Glutamatergic neuron (in vitro differentiated cells): ENCODE results near the gene DCTN3. TPM values are rescaled to one million over a fixed set of nuclear protein-coding genes. Genes with fewer than 3 reads are reported as not detected.
A peak's percentile ranks its signal among the peaks of the same experiment; 100 is the strongest.

Experiments used
- DNase-seq: peaks from one replicate; pipeline ENCODE4 v3.0.0; 2022
- H3K27ac Mint-ChIP-seq: one replicate; pipeline ENCODE4 v1.8.0; 2020; ENCODE audit warnings: mild to moderate bottlenecking, mixed read lengths, inconsistent platforms; ENCODE audit not compliant: unreplicated experiment
- H3K27me3 Mint-ChIP-seq: one replicate; pipeline ENCODE4 v1.8.0; 2020; ENCODE audit warnings: mild to moderate bottlenecking, moderate library complexity, mixed read lengths, inconsistent platforms; ENCODE audit not compliant: unreplicated experiment
- H3K36me3 Mint-ChIP-seq: one replicate; pipeline ENCODE4 v1.8.0; 2020; ENCODE audit warnings: mild to moderate bottlenecking, mixed read lengths, inconsistent platforms; ENCODE audit not compliant: unreplicated experiment
- H3K4me1 Mint-ChIP-seq: one replicate; pipeline ENCODE4 v1.8.0; 2020; ENCODE audit warnings: mild to moderate bottlenecking, low read depth, mixed read lengths, inconsistent platforms; ENCODE audit not compliant: unreplicated experiment
- H3K4me3 Mint-ChIP-seq: one replicate; pipeline ENCODE4 v1.8.0; 2020; ENCODE audit warnings: mild to moderate bottlenecking, mixed read lengths, inconsistent platforms; ENCODE audit not compliant: unreplicated experiment
- H3K9me3 Mint-ChIP-seq: one replicate; pipeline ENCODE4 v1.8.0; 2020; ENCODE audit warnings: mild to moderate bottlenecking, moderate library complexity, mixed read lengths, inconsistent platforms; ENCODE audit not compliant: unreplicated experiment
- CTCF ChIP-seq: fragments of 200-600 bp; sonication (generic); IDR thresholded peaks from one replicate; pipeline ENCODE4 v1.5.0; 2021; ENCODE audit not compliant: partially characterized antibody, unreplicated experiment
- total RNA-seq: library from RNA; stranded (reverse); fragmentation: NEBNext Ultra II Directional; extraction: Animal tissue kit (Norgen Biotek cat#: 25700); gene quantifications from one replicate; pipeline ENCODE4 v1.2.1, GENCODE V29; 2021; ENCODE audit not compliant: unreplicated experiment

The DCTN3 gene
- total RNA-seq, 1 donor from 2014 or later = 119 TPM

GRCh38 chr9:34629491-34629808 is 9.2 kb upstream of the DCTN3 start:
- no peak for DNase-seq
- no peak overlapping the region for H3K27ac Mint-ChIP-seq
- no peak for TF ChIP-seq CTCF
- H3K27me3 Mint-ChIP-seq = peaks cover 40% of the 10 kb centered on the region
- peaks cover 11% of the 10 kb centered on the region for H3K9me3 Mint-ChIP-seq
- H3K4me1 Mint-ChIP-seq = peaks cover 13% of the 10 kb centered on the region
- H3K4me3 Mint-ChIP-seq = peak overlapping the region; percentile 83
- H3K36me3 Mint-ChIP-seq = peaks cover 6% of the 10 kb centered on the region

GRCh38 chr9:34628656-34629490 is 8.6 kb upstream of the DCTN3 start, which contains the start of gene ARID3C:
TSS of gene ARID3C (minus strand) at chr9:34629066. CDS start at chr9:34628014, 1,052 bp downstream.
- Mint-ChIP-seq H3K4me3 (peak within 1 kb of the TSS; percentile 95), H3K36me3 (peaks cover 6% of the 10 kb centered on the region), H3K4me1 (peaks cover 8% of the 10 kb centered on the region), H3K27ac (no peak within 1 kb of the TSS), H3K9me3 (peaks cover 11% of the 10 kb centered on the region), H3K27me3 (peaks cover 45% of the 10 kb centered on the region)
- DNase-seq = peak; percentile 62
- TF ChIP-seq CTCF = no peak

- peaks cover 6% of the 10 kb centered on the region for H3K4me1 Mint-ChIP-seq
- no peak overlapping the region for H3K27ac Mint-ChIP-seq
- TF ChIP-seq CTCF = no peak
- peak overlapping the region; percentile 95 for H3K4me3 Mint-ChIP-seq
- peaks cover 6% of the 10 kb centered on the region for H3K36me3 Mint-ChIP-seq
- H3K9me3 Mint-ChIP-seq = peaks cover 11% of the 10 kb centered on the region
- DNase-seq = no peak
- peaks cover 48% of the 10 kb centered on the region for H3K27me3 Mint-ChIP-seq
These were observed 7.7 kb upstream of the DCTN3 start for GRCh38 chr9:34627716-34628655.

- Mint-ChIP-seq H3K4me1 (peaks cover 8% of the 10 kb centered on the region), H3K36me3 (peaks cover 6% of the 10 kb centered on the region), H3K27me3 (peaks cover 39% of the 10 kb centered on the region), H3K27ac (no peak overlapping the region), H3K4me3 (peak overlapping the region; percentile 28), H3K9me3 (peaks cover 13% of the 10 kb centered on the region)
- no peak for DNase-seq
- no peak for TF ChIP-seq CTCF
These were observed 4.8 kb upstream of the DCTN3 start for GRCh38 chr9:34625186-34625486.
